Measurements from ENCODE around the gene BBX.

GRCh38 chr3:107813026-107813425 lies 290.3 kb downstream of the BBX start:
- TF ChIP-seq POLR2A (IDR thresholded peaks at IDR 0.05; ENCODE audit: low read depth, low read length): no peak
- TF ChIP-seq TAF1 (IDR thresholded peaks at IDR 0.05; ENCODE audit: borderline replicate concordance, low read depth, low read length): no peak
- no peak for TF ChIP-seq POLR2AphosphoS5 (IDR thresholded peaks at IDR 0.05; ENCODE audit: low read depth, low read length)

Data from GM12892 (cell line).